Stomach (tissue), 9 donors: ENCODE results near the gene TMEM256. TPM values are rescaled to one million over a fixed set of nuclear protein-coding genes. Genes with fewer than 3 reads are reported as not detected.

Source experiments
- DNase-seq, 2 donors: peaks; one replicate each; pipeline versions ENCODE4 v3.0.0 to v3.0.0-alpha.2; 2013 to 2019
- H3K27ac ChIP-seq, 5 donors: fragments of 200-600 bp in 4 of 5; sonication (generic) in 4 of 5; one replicate each; pipeline ENCODE4 v1.5.1; 2013 to 2019; ENCODE audit warnings: mild to moderate bottlenecking in 1 of 5, moderate library complexity in 1 of 5
- H3K27me3 ChIP-seq, 3 donors: fragments of 200-600 bp; sonication (generic); one replicate each; pipeline ENCODE4 v1.5.1; 2017 to 2019; ENCODE audit warnings: mixed run types in 1 of 3
- H3K36me3 ChIP-seq, 4 donors: fragments of 200-600 bp; sonication (generic); 1 replicate in 3 of 4; 2 replicates in 1 of 4; pipeline ENCODE4 v1.5.1; 2016 to 2019
- H3K4me1 ChIP-seq, 4 donors: fragments of 200-600 bp; sonication (generic); one replicate each; pipeline ENCODE4 v1.5.1; 2016 to 2019
- H3K4me3 ChIP-seq, 4 donors: fragments of 200-600 bp; sonication (generic) in 3 of 4; one replicate each; pipeline ENCODE4 v1.5.1; 2016 to 2019; ENCODE audit warnings: mild to moderate bottlenecking in 1 of 4
- H3K9me3 ChIP-seq, 4 donors: fragments of 200-600 bp; sonication (generic); one replicate each; pipeline ENCODE4 v1.5.1; 2016 to 2019
- EP300 ChIP-seq: sonication (generic); formaldehyde crosslinking; IDR thresholded peaks from one replicate; pipeline ENCODE4 v1.6.1; 2017; ENCODE audit warnings: antibody characterized with exemption
- POLR2A ChIP-seq, 4 donors: fragments of 450-650 bp; IDR thresholded peaks; one replicate each; pipeline ENCODE4 v1.6.1; 2016; ENCODE audit warnings: antibody characterized with exemption in 4 of 4, control low read depth in 2 of 4, mild to moderate bottlenecking in 1 of 4, moderate library complexity in 1 of 4
- POLR2AphosphoS5 ChIP-seq, 3 donors: sonication (generic); formaldehyde crosslinking; IDR thresholded peaks; one replicate each; pipeline ENCODE4 v1.6.1; 2016; ENCODE audit warnings: antibody characterized with exemption in 3 of 3
- WGBS, 5 donors: extraction: QIAGEN DNeasy Blood & Tissue Kit in 3 of 5; methylation state at CpG; one replicate each; pipeline versions ENCODE4 v1.1.5 to v1.1.7; 2013 to 2018; 5-methylcytosine and 5-hydroxymethylcytosine counted together
- intact Hi-C: fragments of 100-400 bp; cut with DNase I; formaldehyde crosslinking; loops from one replicate; pipeline ENCODE4 v1.15.1; 2023; ENCODE audit warnings: low total_unique reads
- polyA plus RNA-seq, 3 donors: library from polyadenylated mRNA; stranded (reverse); fragments of 200-250 nt; gene quantifications; one replicate each; pipeline ENCODE4 v1.2.3, GENCODE V29; 2013
- total RNA-seq, 5 donors: library from RNA; depleted of rRNA; stranded (reverse); fragments of >200 nt; gene quantifications; one replicate each; pipeline versions ENCODE4 v1.1.0 to v1.2.3, GENCODE V29; 2014 to 2016
- TF ChIP-seq, protein P1 (sequence below), 7 experiments: fragments of 450-650 bp in 4 of 7; fragments of 200-600 bp in 3 of 7; sonication (generic) in 3 of 7; IDR thresholded peaks; one replicate each; pipeline ENCODE4 v1.5.1; 2016 to 2019; ENCODE audit warnings: antibody characterized with exemption in 7 of 7, control low read depth in 2 of 7, mild to moderate bottlenecking in 1 of 7
- donor health status: healthy with polysubstance abuse.
- donor health status: Bipolar disorder and iron deficiency.
- donor health status: healthy.

TMEM256 gene
- total and polyA plus RNA-seq, 8 donors, result 39.8 to 347 (median 253) TPM; not detected in 1

DNA sequence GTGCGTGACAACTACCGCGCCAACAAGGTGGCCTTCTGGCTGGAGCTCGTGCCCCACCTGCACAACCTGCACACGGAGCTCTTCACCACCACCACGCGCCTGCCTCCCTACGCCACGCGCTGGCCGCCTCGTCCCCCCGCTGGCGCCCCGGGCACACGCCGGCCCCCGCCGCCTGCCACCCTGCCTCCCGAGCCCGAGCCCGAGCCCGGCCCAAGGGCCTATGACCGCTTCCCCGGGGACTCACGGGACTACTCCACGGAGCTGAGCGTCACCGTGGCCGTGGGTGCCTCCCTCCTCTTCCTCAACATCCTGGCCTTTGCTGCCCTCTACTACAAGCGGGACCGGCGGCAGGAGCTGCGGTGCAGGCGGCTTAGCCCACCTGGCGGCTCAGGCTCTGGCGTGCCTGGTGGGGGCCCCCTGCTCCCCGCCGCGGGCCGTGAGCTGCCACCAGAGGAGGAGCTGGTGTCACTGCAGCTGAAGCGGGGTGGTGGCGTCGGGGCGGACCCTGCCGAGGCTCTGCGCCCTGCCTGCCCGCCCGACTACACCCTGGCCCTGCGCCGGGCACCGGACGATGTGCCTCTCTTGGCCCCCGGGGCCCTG, 13.3 kb upstream of the TMEM256 start:
- TF ChIP-seq EP300, result no peak
- TF ChIP-seq, protein P1, sequence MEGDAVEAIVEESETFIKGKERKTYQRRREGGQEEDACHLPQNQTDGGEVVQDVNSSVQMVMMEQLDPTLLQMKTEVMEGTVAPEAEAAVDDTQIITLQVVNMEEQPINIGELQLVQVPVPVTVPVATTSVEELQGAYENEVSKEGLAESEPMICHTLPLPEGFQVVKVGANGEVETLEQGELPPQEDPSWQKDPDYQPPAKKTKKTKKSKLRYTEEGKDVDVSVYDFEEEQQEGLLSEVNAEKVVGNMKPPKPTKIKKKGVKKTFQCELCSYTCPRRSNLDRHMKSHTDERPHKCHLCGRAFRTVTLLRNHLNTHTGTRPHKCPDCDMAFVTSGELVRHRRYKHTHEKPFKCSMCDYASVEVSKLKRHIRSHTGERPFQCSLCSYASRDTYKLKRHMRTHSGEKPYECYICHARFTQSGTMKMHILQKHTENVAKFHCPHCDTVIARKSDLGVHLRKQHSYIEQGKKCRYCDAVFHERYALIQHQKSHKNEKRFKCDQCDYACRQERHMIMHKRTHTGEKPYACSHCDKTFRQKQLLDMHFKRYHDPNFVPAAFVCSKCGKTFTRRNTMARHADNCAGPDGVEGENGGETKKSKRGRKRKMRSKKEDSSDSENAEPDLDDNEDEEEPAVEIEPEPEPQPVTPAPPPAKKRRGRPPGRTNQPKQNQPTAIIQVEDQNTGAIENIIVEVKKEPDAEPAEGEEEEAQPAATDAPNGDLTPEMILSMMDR (IDR thresholded peaks at IDR 0.05), result no peak
- no peak for TF ChIP-seq POLR2AphosphoS5 (IDR thresholded peaks at IDR 0.05)
- TF ChIP-seq POLR2A (IDR thresholded peaks at IDR 0.05), result no peak

DNA sequence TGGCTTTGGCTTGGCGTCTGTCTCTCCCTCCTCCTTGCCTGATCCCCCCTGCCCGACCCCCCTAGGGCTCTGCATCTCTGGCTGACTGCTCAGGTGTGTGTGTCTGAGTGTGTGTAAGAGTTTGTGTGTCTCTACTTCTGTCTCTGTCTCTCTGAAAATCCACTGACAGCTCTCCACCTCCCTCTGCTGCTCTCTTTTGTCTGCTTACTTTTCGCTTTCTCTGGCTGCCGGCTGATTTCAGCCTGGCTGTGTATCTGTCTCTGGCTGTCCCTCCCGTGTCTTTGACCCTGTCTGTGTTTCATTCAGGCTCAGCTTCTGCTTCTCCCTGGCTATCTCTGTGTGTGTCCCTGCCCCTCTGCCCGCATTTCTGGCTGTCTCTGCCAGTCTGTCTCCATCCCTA, 12.4 kb upstream of the TMEM256 start:
- intact Hi-C loops, result no loop called here

More for the DNA sequence above, 13.3 kb upstream of the TMEM256 start:
- H3K9me3 ChIP-seq, result no peaks in the 10 kb centered on the region
- H3K27me3 ChIP-seq, result peaks cover 0 to 5% (median 0%) of the 10 kb centered on the region in 3 donors
- intact Hi-C loops, result no loop called here
- 92 to 95% (median 95%) methylated on average over 32 to 54 of the region's 54 CpGs for WGBS, 5 donors
- no peaks in the 10 kb centered on the region for H3K4me1 ChIP-seq
- DNase-seq, result no peak
- H3K27ac ChIP-seq, result no peak overlapping the region
- no peak overlapping the region for H3K4me3 ChIP-seq
- H3K36me3 ChIP-seq, result peaks cover 0 to 38% (median 17%) of the 10 kb centered on the region in 4 donors

DNA sequence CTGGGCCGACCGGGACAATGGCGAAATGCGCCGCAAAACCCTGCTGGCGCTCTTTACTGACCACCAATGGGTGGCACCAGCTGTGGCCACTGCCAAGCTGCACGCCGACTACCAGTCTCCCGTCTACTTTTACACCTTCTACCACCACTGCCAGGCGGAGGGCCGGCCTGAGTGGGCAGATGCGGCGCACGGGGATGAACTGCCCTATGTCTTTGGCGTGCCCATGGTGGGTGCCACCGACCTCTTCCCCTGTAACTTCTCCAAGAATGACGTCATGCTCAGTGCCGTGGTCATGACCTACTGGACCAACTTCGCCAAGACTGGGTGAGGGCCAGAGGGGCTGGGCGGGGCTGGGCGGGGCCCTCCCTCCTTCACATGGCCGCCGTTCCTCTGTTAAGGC, 11.9 kb upstream of the TMEM256 start:
- Histone ChIP-seq H3K4me1 (no peaks in the 10 kb centered on the region), H3K27ac (no peak overlapping the region), H3K9me3 (no peaks in the 10 kb centered on the region), H3K4me3 (no peak overlapping the region), H3K36me3 (peaks cover 0 to 39% (median 17%) of the 10 kb centered on the region in 4 donors), H3K27me3 (peaks cover 0 to 5% (median 0%) of the 10 kb centered on the region in 3 donors)
- TF ChIP-seq POLR2A (IDR thresholded peaks at IDR 0.05) (no peak), EP300 (no peak), POLR2AphosphoS5 (IDR thresholded peaks at IDR 0.05) (no peak)
- TF ChIP-seq, protein P1 (IDR thresholded peaks at IDR 0.05), result no peak
- no peak for DNase-seq
- intact Hi-C loops, result no loop called here
- 78 to 89% (median 84%) methylated on average over 13 to 23 of the region's 23 CpGs for WGBS, 5 donors

More for the DNA sequence above, 12.4 kb upstream of the TMEM256 start:
- Histone ChIP-seq H3K27ac (no peak overlapping the region), H3K4me1 (no peaks in the 10 kb centered on the region), H3K36me3 (peaks cover 0 to 38% (median 17%) of the 10 kb centered on the region in 4 donors), H3K9me3 (no peaks in the 10 kb centered on the region), H3K27me3 (peaks cover 0 to 5% (median 0%) of the 10 kb centered on the region in 3 donors), H3K4me3 (no peak overlapping the region)
- no peak for DNase-seq
- TF ChIP-seq POLR2A (IDR thresholded peaks at IDR 0.05), result no peak
- no peak for TF ChIP-seq EP300
- no peak for TF ChIP-seq POLR2AphosphoS5 (IDR thresholded peaks at IDR 0.05)
- TF ChIP-seq, protein P1 (IDR thresholded peaks at IDR 0.05), result no peak
- 67 to 80% (median 70%) methylated on average over 6 of the region's 6 CpGs for WGBS, 5 donors

DNA sequence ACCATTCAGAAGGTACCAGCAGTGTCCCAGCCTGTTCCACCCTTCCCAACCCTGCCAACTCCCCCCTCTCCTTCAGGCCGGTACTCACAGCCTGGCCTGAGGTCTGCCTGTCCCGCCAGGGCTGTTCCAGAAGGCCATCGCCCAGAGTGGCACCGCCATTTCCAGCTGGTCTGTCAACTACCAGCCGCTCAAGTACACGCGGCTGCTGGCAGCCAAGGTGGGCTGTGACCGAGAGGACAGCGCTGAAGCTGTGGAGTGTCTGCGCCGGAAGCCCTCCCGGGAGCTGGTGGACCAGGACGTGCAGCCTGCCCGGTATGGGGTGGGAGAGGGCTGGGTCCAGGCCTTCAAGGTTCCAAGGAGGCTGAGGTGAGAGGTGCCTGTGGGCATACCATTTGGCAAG, 10.9 kb upstream of the TMEM256 start:
- H3K27me3 ChIP-seq, result peaks cover 0 to 5% (median 0%) of the 10 kb centered on the region in 3 donors
- TF ChIP-seq, protein P1 (IDR thresholded peaks at IDR 0.05), result no peak
- no peak for TF ChIP-seq POLR2AphosphoS5 (IDR thresholded peaks at IDR 0.05)
- no peak for TF ChIP-seq EP300

More for the DNA sequence above, 10.9 kb upstream of the TMEM256 start:
- Histone ChIP-seq H3K4me3 (no peak overlapping the region), H3K9me3 (no peaks in the 10 kb centered on the region), H3K36me3 (peaks cover 0 to 48% (median 22%) of the 10 kb centered on the region in 4 donors), H3K4me1 (no peaks in the 10 kb centered on the region), H3K27ac (no peak overlapping the region)
- WGBS, 5 donors, result 79 to 93% (median 86%) methylated on average over 5 to 14 of the region's 14 CpGs
- no peak for DNase-seq
- intact Hi-C loops, result no loop called here
